Peyer's patch (tissue), 4 donors: ENCODE measurements around the gene MAGI2. TPM values are rescaled to one million over a fixed set of nuclear protein-coding genes. Genes with fewer than 3 reads are reported as not detected.
"Not testable (repeated sequence)": the region's sequence is repeated elsewhere in the genome, so short reads cannot be mapped to it uniquely, and the experiment has no call there.

ENCODE experiments used
- DNase-seq, 3 donors: peaks; one replicate each; pipeline ENCODE4 v3.0.0-alpha.2; 2017 to 2019
- H3K27ac ChIP-seq, 4 donors: fragments of 200-600 bp; sonication (generic); one replicate each; pipeline ENCODE4 v1.5.1; 2016 to 2019
- H3K27me3 ChIP-seq, 2 donors: fragments of 200-600 bp; sonication (generic); one replicate each; pipeline ENCODE4 v1.5.1; 2019
- H3K36me3 ChIP-seq, 3 donors: fragments of 200-600 bp; sonication (generic); one replicate each; pipeline ENCODE4 v1.5.1; 2016 to 2019
- H3K4me1 ChIP-seq, 4 donors: fragments of 200-600 bp; sonication (generic); one replicate each; pipeline ENCODE4 v1.5.1; 2016 to 2019
- H3K4me3 ChIP-seq, 4 donors: fragments of 200-600 bp; sonication (generic); 1 replicate in 3 of 4; 2 replicates in 1 of 4; pipeline ENCODE4 v1.5.1; 2016 to 2019; ENCODE audit warnings: mild to moderate bottlenecking in 1 of 4
- H3K9me3 ChIP-seq, 4 donors: fragments of 200-600 bp; sonication (generic); one replicate each; pipeline ENCODE4 v1.5.1; 2016 to 2019; ENCODE audit warnings: mild to moderate bottlenecking in 1 of 4
- CTCF ChIP-seq, 6 experiments: fragments of 450-650 bp in 4 of 6; fragments of 200-600 bp in 2 of 6; sonication (generic) in 1 of 6; IDR thresholded peaks; one replicate each; pipeline ENCODE4 v1.5.1; 2017 to 2019; ENCODE audit warnings: antibody characterized with exemption in 6 of 6, mild to moderate bottlenecking in 3 of 6, moderate library complexity in 1 of 6
- POLR2A ChIP-seq, 2 donors: fragments of 450-650 bp; IDR thresholded peaks; one replicate each; pipeline ENCODE4 v1.5.1; 2017; ENCODE audit warnings: antibody characterized with exemption in 2 of 2, mild to moderate bottlenecking in 2 of 2, moderate library complexity in 2 of 2
- total RNA-seq, 4 donors: library from RNA; depleted of rRNA; stranded (reverse); fragments of >200 nt; gene quantifications; one replicate each; pipeline ENCODE4 v1.1.0, GENCODE V29; 2016

The MAGI2 gene
- total RNA-seq, 4 donors from 2014 or later, result 1.6 to 12.4 (median 2.8) TPM

- no peak for TF ChIP-seq CTCF (IDR thresholded peaks at IDR 0.05)
- no peak for TF ChIP-seq POLR2A (IDR thresholded peaks at IDR 0.05)
- Histone ChIP-seq H3K27me3 (no peaks in the 10 kb centered on the region), H3K36me3 (no peaks in the 10 kb centered on the region), H3K4me3 (no peak overlapping the region), H3K9me3 (no peaks in the 10 kb centered on the region), H3K4me1 (no peaks in the 10 kb centered on the region), H3K27ac (no peak overlapping the region)
- DNase-seq, result no peak
Measured at GRCh38 chr7:78968951-78969350, 484.5 kb downstream of the MAGI2 start.

GRCh38 chr7:78967561-78967960 lies 485.9 kb downstream of the MAGI2 start:
- H3K9me3 ChIP-seq, result not testable (repeated sequence)

GRCh38 chr7:78967046-78967445 lies 486.4 kb downstream of the MAGI2 start:
- Histone ChIP-seq H3K4me3 (no peak overlapping the region), H3K27ac (no peak overlapping the region), H3K36me3 (no peaks in the 10 kb centered on the region), H3K9me3 (no peaks in the 10 kb centered on the region), H3K27me3 (no peaks in the 10 kb centered on the region), H3K4me1 (no peaks in the 10 kb centered on the region)
- DNase-seq, result no peak
- TF ChIP-seq CTCF (IDR thresholded peaks at IDR 0.05) (no peak), POLR2A (IDR thresholded peaks at IDR 0.05) (no peak)

More at GRCh38 chr7:78967561-78967960, 485.9 kb downstream of the MAGI2 start:
- H3K36me3 ChIP-seq, H3K4me1 ChIP-seq, H3K27ac ChIP-seq, H3K4me3 ChIP-seq, H3K27me3 ChIP-seq, DNase-seq: not testable (repeated sequence)

- no peak overlapping the region for H3K27ac ChIP-seq
- DNase-seq, result no peak
- H3K4me3 ChIP-seq, result no peak overlapping the region
- H3K4me1 ChIP-seq, result no peaks in the 10 kb centered on the region
- no peaks in the 10 kb centered on the region for H3K9me3 ChIP-seq
- H3K27me3 ChIP-seq, result no peaks in the 10 kb centered on the region
- H3K36me3 ChIP-seq, result no peaks in the 10 kb centered on the region
- TF ChIP-seq POLR2A (IDR thresholded peaks at IDR 0.05) (no peak), CTCF (IDR thresholded peaks at IDR 0.05) (no peak)
Measured at GRCh38 chr7:78959477-78959876, 494.0 kb downstream of the MAGI2 start.

GRCh38 chr7:78955329-78955728 lies 498.1 kb downstream of the MAGI2 start:
- Histone ChIP-seq H3K27ac (no peak overlapping the region), H3K27me3 (no peaks in the 10 kb centered on the region), H3K4me1 (no peaks in the 10 kb centered on the region), H3K9me3 (no peaks in the 10 kb centered on the region), H3K4me3 (no peak overlapping the region), H3K36me3 (no peaks in the 10 kb centered on the region)
- TF ChIP-seq POLR2A (IDR thresholded peaks at IDR 0.05) (no peak), CTCF (IDR thresholded peaks at IDR 0.05) (no peak)
- no peak for DNase-seq

- Histone ChIP-seq H3K4me1 (no peaks in the 10 kb centered on the region), H3K36me3 (no peaks in the 10 kb centered on the region), H3K9me3 (no peaks in the 10 kb centered on the region), H3K27me3 (no peaks in the 10 kb centered on the region), H3K4me3 (no peak overlapping the region), H3K27ac (no peak overlapping the region)
- TF ChIP-seq POLR2A (IDR thresholded peaks at IDR 0.05), result no peak
- TF ChIP-seq CTCF (IDR thresholded peaks at IDR 0.05), result no peak
- DNase-seq, result no peak
Measured at GRCh38 chr7:78953726-78954363, 499.6 kb downstream of the MAGI2 start.
